ENCODE measurements around the gene ZRANB3. TPM values are rescaled to one million over a fixed set of nuclear protein-coding genes. Genes with fewer than 3 reads are reported as not detected.
"Not testable (repeated sequence)": the region's sequence is repeated elsewhere in the genome, so short reads cannot be mapped to it uniquely, and the experiment has no call there.

Gene ZRANB3
- total RNA-seq, 1 experiment from 2014 or later, result 5.6 TPM

- no peak for DNase-seq (ENCODE audit: low spot score)
These were observed 405.1 kb downstream of the ZRANB3 start for GRCh38 chr2:135125940-135126339.

- DNase-seq (ENCODE audit: low spot score), result no peak
These were observed 405.8 kb downstream of the ZRANB3 start for GRCh38 chr2:135124924-135125886.

- not testable (repeated sequence) for DNase-seq (ENCODE audit: low spot score)
These were observed 409.4 kb downstream of the ZRANB3 start for GRCh38 chr2:135121658-135122039.

- DNase-seq (ENCODE audit: low spot score), result peak; percentile 51
These were observed 409.9 kb downstream of the ZRANB3 start for GRCh38 chr2:135121016-135121657.

GRCh38 chr2:135119582-135119981, 411.4 kb downstream of the ZRANB3 start:
- no peak for DNase-seq (ENCODE audit: low spot score)

GRCh38 chr2:135113322-135113721, 417.7 kb downstream of the ZRANB3 start:
- no peak for DNase-seq (ENCODE audit: low spot score)

- DNase-seq (ENCODE audit: low spot score), result not testable (repeated sequence)
These were observed 425.3 kb downstream of the ZRANB3 start for GRCh38 chr2:135105513-135106316.

GRCh38 chr2:135103843-135104242, 427.2 kb downstream of the ZRANB3 start:
- DNase-seq (ENCODE audit: low spot score), result no peak

GRCh38 chr2:135099802-135100483, 431.1 kb downstream of the ZRANB3 start:
- no peak for DNase-seq (ENCODE audit: low spot score)

GRCh38 chr2:135097532-135098231, 433.3 kb downstream of the ZRANB3 start:
- DNase-seq (ENCODE audit: low spot score), result no peak

- DNase-seq (ENCODE audit: low spot score), result no peak
These were observed 434.2 kb downstream of the ZRANB3 start for GRCh38 chr2:135096665-135097446.

GRCh38 chr2:135095591-135095990, 435.4 kb downstream of the ZRANB3 start:
- DNase-seq (ENCODE audit: low spot score), result no peak

GRCh38 chr2:135094508-135094907, 436.5 kb downstream of the ZRANB3 start:
- no peak for DNase-seq (ENCODE audit: low spot score)

- DNase-seq (ENCODE audit: low spot score), result peak; percentile 17
These were observed 437.2 kb downstream of the ZRANB3 start for GRCh38 chr2:135093670-135094330.

GRCh38 chr2:135093193-135093592, 437.8 kb downstream of the ZRANB3 start:
- no peak for DNase-seq (ENCODE audit: low spot score)

- peak; percentile 25 for DNase-seq (ENCODE audit: low spot score)
These were observed 439.3 kb downstream of the ZRANB3 start for GRCh38 chr2:135091681-135092080.

- DNase-seq (ENCODE audit: low spot score), result not testable (repeated sequence)
These were observed 441.4 kb downstream of the ZRANB3 start for GRCh38 chr2:135089597-135089996.
